ENCODE data around the gene PCYT2.

The PCYT2 gene

GRCh38 chr17:81902023-81902652 lies 9.1 kb downstream of the PCYT2 start, which contains the start of gene NPB:
Gene NPB (plus strand): TSS chr17:81902238. CDS start chr17:81902278, 40 bp downstream.
- no peak for DNase-seq (ENCODE audit: extremely low read depth in 1 of 2, low read depth in 1 of 2)

- DNase-seq (ENCODE audit: extremely low read depth in 1 of 2, low read depth in 1 of 2) = no peak
These were observed 9.8 kb downstream of the PCYT2 start for GRCh38 chr17:81901167-81902022.

GRCh38 chr17:81900181-81900820 lies 10.9 kb downstream of the PCYT2 start:
- no peak for DNase-seq (ENCODE audit: extremely low read depth in 1 of 2, low read depth in 1 of 2)

GRCh38 chr17:81899514-81900166 lies 11.6 kb downstream of the PCYT2 start:
- DNase-seq (ENCODE audit: extremely low read depth in 1 of 2, low read depth in 1 of 2) = no peak

GRCh38 chr17:81898885-81899284 lies 12.3 kb downstream of the PCYT2 start:
- no peak for DNase-seq (ENCODE audit: extremely low read depth in 1 of 2, low read depth in 1 of 2)

- no peak for DNase-seq (ENCODE audit: extremely low read depth in 1 of 2, low read depth in 1 of 2)
These were observed 13.0 kb downstream of the PCYT2 start for GRCh38 chr17:81898029-81898866.

- no peak for DNase-seq (ENCODE audit: extremely low read depth in 1 of 2, low read depth in 1 of 2)
These were observed 15.8 kb downstream of the PCYT2 start for GRCh38 chr17:81895400-81895799.

- no peak for DNase-seq (ENCODE audit: extremely low read depth in 1 of 2, low read depth in 1 of 2)
These were observed 20.0 kb downstream of the PCYT2 start for GRCh38 chr17:81891303-81891552.

GRCh38 chr17:81890447-81891302 lies 20.5 kb downstream of the PCYT2 start:
- DNase-seq (ENCODE audit: extremely low read depth in 1 of 2, low read depth in 1 of 2) = no peak

GRCh38 chr17:81889602-81890001 lies 21.6 kb downstream of the PCYT2 start:
- no peak for DNase-seq (ENCODE audit: extremely low read depth in 1 of 2, low read depth in 1 of 2)

- no peak for DNase-seq (ENCODE audit: extremely low read depth in 1 of 2, low read depth in 1 of 2)
These were observed 22.1 kb downstream of the PCYT2 start for GRCh38 chr17:81888988-81889595.

GRCh38 chr17:81888105-81888987 lies 22.9 kb downstream of the PCYT2 start:
- DNase-seq (ENCODE audit: extremely low read depth in 1 of 2, low read depth in 1 of 2) = no peak

- DNase-seq (ENCODE audit: extremely low read depth in 1 of 2, low read depth in 1 of 2) = no peak
These were observed 25.2 kb downstream of the PCYT2 start for GRCh38 chr17:81885869-81886548.

GRCh38 chr17:81885454-81885853 lies 25.7 kb downstream of the PCYT2 start:
- no peak for DNase-seq (ENCODE audit: extremely low read depth in 1 of 2, low read depth in 1 of 2)

- no peak for DNase-seq (ENCODE audit: extremely low read depth in 1 of 2, low read depth in 1 of 2)
These were observed 26.2 kb downstream of the PCYT2 start for GRCh38 chr17:81884968-81885367.

- DNase-seq (ENCODE audit: extremely low read depth in 1 of 2, low read depth in 1 of 2) = no peak
These were observed 26.7 kb downstream of the PCYT2 start for GRCh38 chr17:81884520-81884919.

GRCh38 chr17:81879121-81879520 lies 32.1 kb downstream of the PCYT2 start:
- DNase-seq (ENCODE audit: extremely low read depth in 1 of 2, low read depth in 1 of 2) = no peak

GRCh38 chr17:81878294-81878693 lies 32.9 kb downstream of the PCYT2 start:
- DNase-seq (ENCODE audit: extremely low read depth in 1 of 2, low read depth in 1 of 2) = no peak

Measured in activated CD8-positive, alpha-beta memory T cell treated with anti-CD3 and anti-CD28 coated beads for 1 hour (primary cell).